Stimulated activated CD8-positive, alpha-beta memory T cell treated with anti-CD3 and anti-CD28 coated beads, Interleukin-15, amount 100 ng/mL, for 4 hours (primary cell): ENCODE results near the gene ST6GALNAC1.

Experiments used
- DNase-seq, 2 donors: peaks; one replicate each; pipeline ENCODE4 v3.0.0-alpha.2; 2020; ENCODE audit warnings: low read depth in 2 of 2

The ST6GALNAC1 gene

DNA sequence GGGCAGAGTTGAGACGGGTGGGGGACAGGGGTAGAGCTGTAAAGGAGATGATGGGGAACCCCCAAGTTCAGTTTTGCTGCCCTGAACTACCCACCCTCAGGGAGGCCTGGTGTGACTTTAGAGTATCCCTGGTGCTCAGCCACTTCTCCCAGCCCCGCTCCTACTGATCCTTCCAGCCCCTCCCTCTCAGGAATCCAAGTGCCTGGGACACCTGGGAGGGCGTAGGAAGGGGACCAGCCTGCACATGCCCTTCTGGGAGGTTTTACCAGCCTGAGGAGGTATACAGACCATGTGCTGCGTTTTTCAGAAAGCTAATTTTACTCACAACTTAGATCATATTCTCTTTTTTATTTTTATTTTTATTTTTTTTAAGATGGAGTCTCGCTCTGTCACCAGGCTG lies 62.0 kb downstream of the ST6GALNAC1 start:
- DNase-seq, result no peak

DNA sequence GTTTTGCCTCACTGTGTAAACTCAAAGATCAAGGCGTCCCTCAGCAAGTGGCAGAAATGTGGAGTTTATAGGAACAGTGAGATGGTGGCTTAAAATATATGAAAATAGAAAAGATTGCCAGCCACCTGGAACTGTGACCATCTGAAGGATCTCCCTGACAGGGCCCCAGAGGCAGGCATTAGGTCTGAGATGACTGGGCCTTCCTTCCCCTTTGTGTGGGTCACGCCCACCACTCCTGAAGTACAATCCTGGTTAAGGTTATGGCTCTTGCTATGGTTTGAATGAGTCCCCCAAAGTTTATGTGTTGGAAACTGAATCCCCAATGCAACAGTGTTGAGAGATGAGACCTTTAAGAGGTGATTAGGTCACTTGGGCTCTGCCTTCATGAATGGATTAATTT lies 64.3 kb downstream of the ST6GALNAC1 start:
- DNase-seq, result no peak

DNA sequence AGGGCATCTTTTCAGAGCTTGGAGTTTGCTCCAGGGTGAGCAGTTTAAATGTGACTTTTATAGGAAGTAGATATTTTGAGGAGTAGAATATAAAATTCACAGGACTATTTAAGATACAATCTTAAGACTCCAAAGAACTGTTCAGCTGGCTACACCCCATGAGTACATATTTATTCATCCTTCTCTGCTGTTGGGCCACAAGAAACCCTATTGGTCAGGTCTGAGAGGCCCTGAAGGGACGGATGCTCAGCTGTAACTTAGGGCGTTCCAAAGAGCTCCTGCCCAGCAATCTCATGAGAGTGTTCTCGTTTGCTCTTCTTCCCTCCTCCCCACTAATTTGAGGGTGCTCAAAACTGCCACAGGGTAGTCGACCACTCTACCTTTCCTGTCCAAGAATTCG lies 65.2 kb downstream of the ST6GALNAC1 start:
- no peak for DNase-seq

DNA sequence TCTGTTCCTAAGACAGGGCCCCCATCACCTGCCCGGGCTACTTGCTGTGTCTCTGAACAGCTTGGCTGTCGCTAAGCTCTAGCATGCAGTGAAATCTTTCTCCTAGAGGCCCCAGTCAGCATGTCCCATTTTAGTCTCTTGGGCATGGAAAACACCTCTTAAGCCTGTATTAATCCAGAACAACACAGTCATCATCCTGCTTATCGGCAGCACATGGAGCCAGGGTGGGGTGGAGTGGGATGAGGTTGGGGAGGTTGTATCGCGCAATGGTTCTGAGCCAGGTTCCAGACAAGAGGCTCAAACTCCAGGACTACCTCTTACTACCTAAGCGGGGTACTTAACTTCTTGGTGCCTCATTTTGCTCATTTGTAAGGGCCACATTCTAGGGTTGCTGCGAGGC lies 65.7 kb downstream of the ST6GALNAC1 start:
- no peak for DNase-seq

DNA sequence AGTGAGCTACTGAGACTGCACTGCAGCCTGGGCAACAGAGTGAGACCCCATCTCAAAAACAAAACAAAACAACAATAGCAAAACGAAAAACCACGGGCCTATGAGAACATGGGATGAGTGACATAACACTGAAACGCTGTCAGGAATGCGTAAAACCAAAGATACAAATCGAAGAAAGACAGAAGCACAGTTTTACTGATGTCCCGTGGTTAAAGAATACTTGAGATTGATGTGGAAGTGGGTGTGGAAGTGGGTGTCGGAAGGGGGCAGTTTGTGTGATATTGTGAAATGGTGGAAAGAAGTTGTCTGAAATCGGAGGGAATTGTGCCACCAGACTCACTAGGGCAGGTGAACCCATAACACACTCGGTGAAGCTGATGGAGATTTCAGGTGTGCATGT lies 67.4 kb downstream of the ST6GALNAC1 start:
- no peak for DNase-seq

DNA sequence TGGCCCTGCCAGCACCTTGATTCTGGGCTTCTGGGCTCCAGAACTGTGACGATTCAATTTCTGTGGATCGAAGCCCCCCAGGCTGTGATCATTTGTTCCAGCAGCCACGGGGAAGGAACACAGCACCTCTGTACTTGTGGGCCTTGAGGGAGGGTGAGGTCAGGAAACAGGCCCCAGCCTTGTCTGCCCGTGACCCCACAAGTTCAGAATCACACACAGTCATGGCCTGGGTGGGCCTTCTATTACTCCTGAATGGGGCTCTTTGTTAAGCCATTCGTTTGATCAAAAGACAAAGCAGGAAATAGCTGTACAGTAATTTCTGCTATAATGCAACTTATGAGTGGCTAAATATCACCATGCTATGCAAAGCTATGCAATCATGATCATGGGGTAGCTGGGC lies 68.0 kb downstream of the ST6GALNAC1 start:
- no peak for DNase-seq
